Measurements from ENCODE around the gene GCHFR.

Gene GCHFR

GRCh38 chr15:40739854-40740253 is 24.0 kb upstream of the GCHFR start:
- peaks cover 83% of the 10 kb centered on the region for H3K36me3 ChIP-seq

GRCh38 chr15:40743485-40743901 is 20.4 kb upstream of the GCHFR start:
- no peaks in the 10 kb centered on the region for H3K27me3 ChIP-seq
- no peak for TF ChIP-seq CTCF (IDR thresholded peaks at IDR 0.05)
- no peaks in the 10 kb centered on the region for H3K9me3 ChIP-seq
- H3K4me3 ChIP-seq (ENCODE audit: low read depth in 1 of 2, low read length in 1 of 2): no peak overlapping the region
- H3K36me3 ChIP-seq: peaks cover 51% of the 10 kb centered on the region
- H3K4me1 ChIP-seq (ENCODE audit: control insufficient read depth in 1 of 2, insufficient read depth in 1 of 2, low read depth in 1 of 2, low read length in 1 of 2): peaks cover 10 to 14% of the 10 kb centered on the region in 2 experiments
- H3K27ac ChIP-seq: no peak overlapping the region

More at GRCh38 chr15:40739854-40740253, 24.0 kb upstream of the GCHFR start:
- no peaks in the 10 kb centered on the region for H3K27me3 ChIP-seq
- no peaks in the 10 kb centered on the region for H3K4me1 ChIP-seq (ENCODE audit: control insufficient read depth in 1 of 2, insufficient read depth in 1 of 2, low read depth in 1 of 2, low read length in 1 of 2)
- no peak overlapping the region for H3K4me3 ChIP-seq (ENCODE audit: low read depth in 1 of 2, low read length in 1 of 2)
- H3K27ac ChIP-seq: no peak overlapping the region
- H3K9me3 ChIP-seq: no peaks in the 10 kb centered on the region
- TF ChIP-seq CTCF (IDR thresholded peaks at IDR 0.05): no peak

GRCh38 chr15:40743921-40744814 is 19.7 kb upstream of the GCHFR start:
- H3K36me3 ChIP-seq: peaks cover 44% of the 10 kb centered on the region
- no peak overlapping the region for H3K4me3 ChIP-seq (ENCODE audit: low read depth in 1 of 2, low read length in 1 of 2)
- no peaks in the 10 kb centered on the region for H3K9me3 ChIP-seq
- no peak overlapping the region for H3K27ac ChIP-seq
- H3K4me1 ChIP-seq (ENCODE audit: control insufficient read depth in 1 of 2, insufficient read depth in 1 of 2, low read depth in 1 of 2, low read length in 1 of 2): peaks cover 10 to 14% of the 10 kb centered on the region in 2 experiments
- no peaks in the 10 kb centered on the region for H3K27me3 ChIP-seq
- TF ChIP-seq CTCF (IDR thresholded peaks at IDR 0.05): no peak

GRCh38 chr15:40744815-40745152 is 19.1 kb upstream of the GCHFR start:
- Histone ChIP-seq H3K27ac (no peak overlapping the region), H3K4me1 (ENCODE audit: control insufficient read depth in 1 of 2, insufficient read depth in 1 of 2, low read depth in 1 of 2, low read length in 1 of 2) (peaks cover 10 to 14% of the 10 kb centered on the region in 2 experiments), H3K36me3 (peaks cover 38% of the 10 kb centered on the region)

GRCh38 chr15:40746916-40747418 is 16.9 kb upstream of the GCHFR start:
- no peak for TF ChIP-seq CTCF (IDR thresholded peaks at IDR 0.05)
- no peak overlapping the region for H3K4me3 ChIP-seq (ENCODE audit: low read depth in 1 of 2, low read length in 1 of 2)
- no peaks in the 10 kb centered on the region for H3K27me3 ChIP-seq
- H3K27ac ChIP-seq: peak overlapping the region; percentile 4
- peaks cover 39% of the 10 kb centered on the region for H3K36me3 ChIP-seq
- no peaks in the 10 kb centered on the region for H3K9me3 ChIP-seq
- peaks cover 10 to 14% of the 10 kb centered on the region in 2 experiments for H3K4me1 ChIP-seq (ENCODE audit: control insufficient read depth in 1 of 2, insufficient read depth in 1 of 2, low read depth in 1 of 2, low read length in 1 of 2)

More at GRCh38 chr15:40744815-40745152, 19.1 kb upstream of the GCHFR start:
- H3K4me3 ChIP-seq (ENCODE audit: low read depth in 1 of 2, low read length in 1 of 2): no peak overlapping the region
- H3K9me3 ChIP-seq: no peaks in the 10 kb centered on the region
- H3K27me3 ChIP-seq: no peaks in the 10 kb centered on the region
- TF ChIP-seq CTCF (IDR thresholded peaks at IDR 0.05): no peak
